Measurements from ENCODE around the gene PRKN.

Gene PRKN

GRCh38 chr6:161575523-161576254, 1151.9 kb downstream of the PRKN start:
- no peak overlapping the region for H3K4me3 Mint-ChIP-seq
- H3K9me3 Mint-ChIP-seq (ENCODE audit: low read depth), result no peaks in the 10 kb centered on the region
- H3K27ac Mint-ChIP-seq, result no peak overlapping the region
- H3K27me3 Mint-ChIP-seq, result no peaks in the 10 kb centered on the region
- H3K4me1 Mint-ChIP-seq (ENCODE audit: low read depth), result no peaks in the 10 kb centered on the region
- peaks cover 5% of the 10 kb centered on the region for H3K36me3 Mint-ChIP-seq

- no peaks in the 10 kb centered on the region for H3K27me3 Mint-ChIP-seq
- H3K27ac Mint-ChIP-seq, result no peak overlapping the region
- H3K4me3 Mint-ChIP-seq, result no peak overlapping the region
- H3K36me3 Mint-ChIP-seq, result peaks cover 18% of the 10 kb centered on the region
- H3K9me3 Mint-ChIP-seq (ENCODE audit: low read depth), result no peaks in the 10 kb centered on the region
- H3K4me1 Mint-ChIP-seq (ENCODE audit: low read depth), result no peaks in the 10 kb centered on the region
Measured at GRCh38 chr6:161568885-161569456, 1158.6 kb downstream of the PRKN start.

- Mint-ChIP-seq H3K27ac (no peak overlapping the region), H3K36me3 (peaks cover 13% of the 10 kb centered on the region), H3K27me3 (no peaks in the 10 kb centered on the region), H3K9me3 (ENCODE audit: low read depth) (no peaks in the 10 kb centered on the region), H3K4me1 (ENCODE audit: low read depth) (no peaks in the 10 kb centered on the region), H3K4me3 (no peak overlapping the region)
Measured at GRCh38 chr6:161564952-161565351, 1162.6 kb downstream of the PRKN start.

- no peaks in the 10 kb centered on the region for H3K27me3 Mint-ChIP-seq
- H3K4me1 Mint-ChIP-seq (ENCODE audit: low read depth), result no peaks in the 10 kb centered on the region
- no peak overlapping the region for H3K27ac Mint-ChIP-seq
- no peaks in the 10 kb centered on the region for H3K9me3 Mint-ChIP-seq (ENCODE audit: low read depth)
- no peak overlapping the region for H3K4me3 Mint-ChIP-seq
- peaks cover 2% of the 10 kb centered on the region for H3K36me3 Mint-ChIP-seq
Measured at GRCh38 chr6:161561908-161562307, 1165.7 kb downstream of the PRKN start.

- H3K36me3 Mint-ChIP-seq, result peaks cover 2% of the 10 kb centered on the region
- H3K4me3 Mint-ChIP-seq, result no peak overlapping the region
- no peak overlapping the region for H3K27ac Mint-ChIP-seq
- H3K9me3 Mint-ChIP-seq (ENCODE audit: low read depth), result peaks cover 8% of the 10 kb centered on the region
- H3K4me1 Mint-ChIP-seq (ENCODE audit: low read depth), result no peaks in the 10 kb centered on the region
- no peaks in the 10 kb centered on the region for H3K27me3 Mint-ChIP-seq
Measured at GRCh38 chr6:161557333-161558107, 1170.0 kb downstream of the PRKN start.

- Mint-ChIP-seq H3K27ac (no peak overlapping the region), H3K4me1 (ENCODE audit: low read depth) (no peaks in the 10 kb centered on the region), H3K9me3 (ENCODE audit: low read depth) (peaks cover 8% of the 10 kb centered on the region), H3K4me3 (no peak overlapping the region), H3K27me3 (no peaks in the 10 kb centered on the region), H3K36me3 (peaks cover 2% of the 10 kb centered on the region)
Measured at GRCh38 chr6:161554883-161555282, 1172.7 kb downstream of the PRKN start.

GRCh38 chr6:161549977-161550655, 1177.5 kb downstream of the PRKN start:
- Mint-ChIP-seq H3K4me1 (ENCODE audit: low read depth) (no peaks in the 10 kb centered on the region), H3K27ac (no peak overlapping the region), H3K4me3 (no peak overlapping the region), H3K36me3 (peaks cover 2% of the 10 kb centered on the region), H3K27me3 (no peaks in the 10 kb centered on the region), H3K9me3 (ENCODE audit: low read depth) (peaks cover 3% of the 10 kb centered on the region)

- Mint-ChIP-seq H3K4me3 (no peak overlapping the region), H3K27ac (no peak overlapping the region), H3K36me3 (peaks cover 2% of the 10 kb centered on the region), H3K27me3 (no peaks in the 10 kb centered on the region), H3K4me1 (ENCODE audit: low read depth) (no peaks in the 10 kb centered on the region), H3K9me3 (ENCODE audit: low read depth) (no peaks in the 10 kb centered on the region)
Measured at GRCh38 chr6:161548713-161549296, 1178.8 kb downstream of the PRKN start.

- Mint-ChIP-seq H3K27me3 (no peaks in the 10 kb centered on the region), H3K4me1 (ENCODE audit: low read depth) (no peaks in the 10 kb centered on the region), H3K4me3 (no peak overlapping the region), H3K36me3 (peaks cover 2% of the 10 kb centered on the region), H3K9me3 (ENCODE audit: low read depth) (no peaks in the 10 kb centered on the region), H3K27ac (no peak overlapping the region)
Measured at GRCh38 chr6:161547617-161548016, 1179.9 kb downstream of the PRKN start.

- Mint-ChIP-seq H3K4me1 (ENCODE audit: low read depth) (no peaks in the 10 kb centered on the region), H3K27me3 (no peaks in the 10 kb centered on the region), H3K27ac (no peak overlapping the region), H3K36me3 (peaks cover 2% of the 10 kb centered on the region), H3K4me3 (no peak overlapping the region), H3K9me3 (ENCODE audit: low read depth) (no peaks in the 10 kb centered on the region)
Measured at GRCh38 chr6:161546632-161547031, 1180.9 kb downstream of the PRKN start.

GRCh38 chr6:161545741-161546140, 1181.8 kb downstream of the PRKN start:
- H3K4me1 Mint-ChIP-seq (ENCODE audit: low read depth), result no peaks in the 10 kb centered on the region
- H3K27me3 Mint-ChIP-seq, result no peaks in the 10 kb centered on the region
- H3K36me3 Mint-ChIP-seq, result peaks cover 2% of the 10 kb centered on the region
- no peaks in the 10 kb centered on the region for H3K9me3 Mint-ChIP-seq (ENCODE audit: low read depth)
- no peak overlapping the region for H3K27ac Mint-ChIP-seq
- no peak overlapping the region for H3K4me3 Mint-ChIP-seq

GRCh38 chr6:161544801-161545480, 1182.6 kb downstream of the PRKN start:
- H3K9me3 Mint-ChIP-seq (ENCODE audit: low read depth), result no peaks in the 10 kb centered on the region
- H3K4me3 Mint-ChIP-seq, result no peak overlapping the region
- no peak overlapping the region for H3K27ac Mint-ChIP-seq
- no peaks in the 10 kb centered on the region for H3K4me1 Mint-ChIP-seq (ENCODE audit: low read depth)
- peaks cover 2% of the 10 kb centered on the region for H3K36me3 Mint-ChIP-seq
- no peaks in the 10 kb centered on the region for H3K27me3 Mint-ChIP-seq

- no peaks in the 10 kb centered on the region for H3K9me3 Mint-ChIP-seq (ENCODE audit: low read depth)
- no peak overlapping the region for H3K4me3 Mint-ChIP-seq
- peaks cover 2% of the 10 kb centered on the region for H3K36me3 Mint-ChIP-seq
- no peaks in the 10 kb centered on the region for H3K4me1 Mint-ChIP-seq (ENCODE audit: low read depth)
- no peak overlapping the region for H3K27ac Mint-ChIP-seq
- no peaks in the 10 kb centered on the region for H3K27me3 Mint-ChIP-seq
Measured at GRCh38 chr6:161543684-161544309, 1183.8 kb downstream of the PRKN start.

All from activated naive CD8-positive, alpha-beta T cell (primary cell).